Spleen (tissue), 11 donors: ENCODE measurements around the gene MRPL40. TPM values are rescaled to one million over a fixed set of nuclear protein-coding genes. Genes with fewer than 3 reads are reported as not detected.
A peak's percentile ranks its signal among the peaks of the same experiment; 100 is the strongest.

Source experiments
- DNase-seq: peaks from one replicate; pipeline ENCODE4 v3.0.0-alpha.2; 2020
- H3K27ac ChIP-seq, 8 donors: fragments of 200-600 bp; sonication (generic) in 7 of 8; 1 replicate in 4 of 8; 2 replicates in 4 of 8; pipeline versions ENCODE4 v1.5.0 to v1.8.0; 2016 to 2021; ENCODE audit warnings: inconsistent platforms in 4 of 8, mild to moderate bottlenecking in 4 of 8, moderate library complexity in 1 of 8
- H3K27me3 ChIP-seq, 7 donors: fragments of 200-600 bp; sonication (generic) in 6 of 7; replicated peaks in 1 of 7; 1 replicate in 4 of 7; 2 replicates in 3 of 7; pipeline versions ENCODE4 v1.5.0 to v1.8.0; 2016 to 2021; ENCODE audit warnings: inconsistent platforms in 3 of 7, mild to moderate bottlenecking in 1 of 7
- H3K36me3 ChIP-seq, 6 donors: fragments of 200-600 bp; sonication (generic) in 5 of 6; 1 replicate in 4 of 6; 2 replicates in 2 of 6; pipeline versions ENCODE4 v1.5.0 to v1.8.0; 2016 to 2021; ENCODE audit warnings: inconsistent platforms in 2 of 6
- H3K4me1 ChIP-seq, 6 donors: fragments of 200-600 bp; sonication (generic) in 5 of 6; 1 replicate in 3 of 6; 2 replicates in 3 of 6; pipeline versions ENCODE4 v1.5.0 to v1.8.0; 2016 to 2021; ENCODE audit warnings: inconsistent platforms in 3 of 6
- H3K4me3 ChIP-seq, 8 donors: fragments of 200-600 bp; sonication (generic) in 7 of 8; 1 replicate in 4 of 8; 2 replicates in 4 of 8; pipeline versions ENCODE4 v1.5.0 to v1.8.0; 2016 to 2021; ENCODE audit warnings: inconsistent platforms in 4 of 8, mild to moderate bottlenecking in 4 of 8, moderate library complexity in 2 of 8
- H3K9me3 ChIP-seq, 8 donors: fragments of 200-600 bp; sonication (generic) in 7 of 8; 1 replicate in 4 of 8; 2 replicates in 4 of 8; pipeline versions ENCODE4 v1.5.0 to v1.8.0; 2016 to 2021; ENCODE audit warnings: inconsistent platforms in 4 of 8
- CTCF ChIP-seq, 11 experiments: fragments of 200-600 bp in 7 of 11; fragments of 450-650 bp in 4 of 11; sonication (generic) in 4 of 11; IDR thresholded peaks in 8 of 11; conservative IDR thresholded peaks in 3 of 11; 1 replicate in 7 of 11; 2 replicates in 4 of 11; pipeline versions ENCODE4 v1.4.0 to v1.8.0; 2016 to 2021; ENCODE audit warnings: antibody characterized with exemption in 11 of 11, inconsistent platforms in 4 of 11, mild to moderate bottlenecking in 1 of 11
- POLR2A ChIP-seq, 3 donors: fragments of 450-650 bp; IDR thresholded peaks; one replicate each; pipeline ENCODE4 v1.5.1; 2017; ENCODE audit warnings: antibody characterized with exemption in 3 of 3, mild to moderate bottlenecking in 1 of 3
- POLR2AphosphoS5 ChIP-seq, 3 donors: sonication (generic); formaldehyde crosslinking; IDR thresholded peaks; one replicate each; pipeline ENCODE4 v1.5.1; 2017; ENCODE audit warnings: antibody characterized with exemption in 3 of 3
- WGBS, 5 donors: extraction: QIAGEN DNeasy Blood & Tissue Kit in 3 of 5; methylation state at CpG; one replicate each; pipeline versions ENCODE4 v1.1.5 to v1.1.7; 2013 to 2018; 5-methylcytosine and 5-hydroxymethylcytosine counted together
- intact Hi-C: fragments of 100-400 bp; cut with DNase I; formaldehyde crosslinking; loops from one replicate; pipeline ENCODE4 v1.15.0; 2023; ENCODE audit warnings: low total_unique reads
- polyA plus RNA-seq, 3 donors: library from polyadenylated mRNA; stranded (reverse); fragments of 200-250 nt; gene quantifications; one replicate each; pipeline ENCODE4 v1.2.1, GENCODE V29; 2013
- total RNA-seq, 7 donors: library from RNA; depleted of rRNA in 3 of 7; stranded (reverse); fragments of >200 nt in 3 of 7; fragmentation: NEBNext Ultra II Directional in 4 of 7; extraction: Animal tissue kit (Norgen Biotek cat#: 25700) in 4 of 7; gene quantifications; one replicate each; pipeline versions ENCODE4 v1.1.0 to v1.2.1, GENCODE V29; 2016 to 2021
- donor health status: healthy with polysubstance abuse.
- donor health status: DM: no; HTN: no; CAD: no; lungs with moderate emphysema.
- donor health status: DM: no; HTN: no; CAD: no.
- donor health status: Bipolar disorder and iron deficiency.
- donor health status: healthy.
- donor health status: DM: no; HTN: no; CAD: no.
- donor health status: DM: yes; HTN: yes; CAD: no.

Gene MRPL40
- total and polyA plus RNA-seq, 10 donors, result 11.7 to 55.7 (median 21.6) TPM

DNA sequence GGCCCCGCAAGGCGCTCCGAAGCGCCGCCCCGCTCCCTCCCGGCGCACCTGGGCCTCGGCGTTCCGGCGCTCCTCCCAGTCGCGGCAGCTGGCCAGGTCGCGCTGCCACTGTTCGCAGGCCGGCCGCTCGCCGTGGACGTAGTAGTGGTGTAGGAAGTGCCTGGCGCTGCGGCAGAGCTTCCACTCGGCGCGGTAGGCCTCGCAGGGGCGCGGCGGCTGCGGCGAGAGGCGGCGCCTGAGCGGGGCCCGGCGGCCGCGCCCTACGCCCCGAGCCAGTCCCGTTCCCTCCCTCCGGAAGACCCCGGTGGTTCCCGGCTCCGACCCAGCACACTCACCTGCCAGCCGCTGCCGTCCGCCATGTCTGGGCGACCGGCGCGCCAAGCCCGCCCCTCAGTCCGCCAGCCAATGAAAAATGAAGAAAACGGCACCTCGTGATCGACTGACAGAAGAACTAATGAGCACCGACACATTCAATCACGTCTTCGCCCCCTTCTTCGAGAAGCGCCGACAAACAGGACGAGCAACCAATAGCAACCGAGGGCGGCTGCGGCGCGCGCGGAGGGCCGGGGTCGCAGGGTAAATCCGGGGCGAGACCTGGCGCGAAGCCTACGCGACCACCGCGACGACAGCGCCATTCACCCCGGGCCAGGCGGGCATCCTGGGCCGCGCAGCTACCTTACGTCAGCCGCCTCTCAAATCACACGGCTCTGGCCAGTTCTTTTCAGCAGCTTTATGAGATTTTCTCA lies 15.2 kb downstream of the MRPL40 start, which contains the start of gene C22orf39:
Gene C22orf39, minus strand, starts transcription at position 382 of the 746 bp plus-strand sequence. Its CDS starts 23 bp downstream, at position 359.
- Histone ChIP-seq H3K27ac (peak within 1 kb of the TSS; percentile 59 to 98 (median 95)), H3K4me3 (peak within 1 kb of the TSS; percentile 64 to 98 (median 84)), H3K36me3 (peaks cover 0 to 53% (median 26%) of the 10 kb centered on the region in 6 donors), H3K4me1 (peaks cover 15 to 62% (median 41%) of the 10 kb centered on the region in 6 donors), H3K27me3 (no peaks in the 10 kb centered on the region), H3K9me3 (no peaks in the 10 kb centered on the region)
- TF ChIP-seq CTCF (IDR thresholded peaks at IDR 0.05 in 8 of 11, conservative IDR thresholded peaks at IDR 0.05 in 3 of 11) (peak in 4 of 11 experiments; percentile 9 to 21 (median 16)), POLR2AphosphoS5 (IDR thresholded peaks at IDR 0.05) (peak; percentile 96 to 97 (median 96)), POLR2A (IDR thresholded peaks at IDR 0.05) (peak in 1 of 3 donors; percentile 61)
- WGBS, 5 donors, result 0 to 1% (median 0%) methylated on average over 30 to 92 of the region's 92 CpGs
- DNase-seq, result peak; percentile 95
- intact Hi-C loops, result loop anchor here (10.0 kb wide), 1 partner anchor 153 kb away; the partner anchor contains the start of gene CLTCL1

DNA sequence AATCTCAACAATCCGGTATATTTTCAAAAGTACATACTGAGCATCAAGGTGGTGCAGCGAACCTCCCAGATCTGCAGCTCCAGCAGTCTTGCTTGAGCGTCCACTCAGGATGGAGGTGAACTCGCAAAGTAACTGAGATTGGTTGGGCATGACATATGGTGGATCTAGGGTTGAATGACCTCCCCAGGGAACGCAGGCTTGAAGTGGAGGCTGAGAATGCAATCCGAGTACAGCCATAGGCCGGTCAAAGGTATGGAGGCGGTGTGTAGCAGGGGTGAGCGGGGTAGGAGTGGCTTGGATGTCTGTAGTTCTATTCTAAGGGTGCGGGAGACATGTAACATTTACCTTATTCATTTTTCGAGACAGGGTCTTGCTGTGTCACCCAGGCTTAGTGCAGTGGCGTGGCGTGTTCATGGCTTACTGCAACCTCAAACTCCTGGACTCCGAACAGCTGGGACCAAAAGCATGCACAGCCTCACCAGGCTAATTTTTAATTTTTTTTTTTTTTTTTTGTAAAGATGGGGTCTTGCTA lies 15.8 kb downstream of the MRPL40 start:
- intact Hi-C loops, result loop anchor here (10.0 kb wide), 1 partner anchor 153 kb away; the partner anchor contains the start of gene CLTCL1
- H3K27ac ChIP-seq, result peak overlapping the region; percentile 59 to 98 (median 95)
- peaks cover 15 to 56% (median 40%) of the 10 kb centered on the region in 6 donors for H3K4me1 ChIP-seq
- no peaks in the 10 kb centered on the region for H3K27me3 ChIP-seq
- 14 to 17% (median 15%) methylated on average over 14 of the region's 14 CpGs for WGBS, 5 donors
- H3K9me3 ChIP-seq, result no peaks in the 10 kb centered on the region
- no peak for TF ChIP-seq CTCF (IDR thresholded peaks at IDR 0.05 in 8 of 11, conservative IDR thresholded peaks at IDR 0.05 in 3 of 11)
- TF ChIP-seq POLR2A (IDR thresholded peaks at IDR 0.05), result no peak
- peak in 1 of 3 donors; percentile 3 for TF ChIP-seq POLR2AphosphoS5 (IDR thresholded peaks at IDR 0.05)
- H3K36me3 ChIP-seq, result peaks cover 0 to 53% (median 32%) of the 10 kb centered on the region in 6 donors
- H3K4me3 ChIP-seq, result peak overlapping the region; percentile 64 to 98 (median 84)
- DNase-seq, result no peak

GRCh38 chr22:19448739-19449421 lies 16.5 kb downstream of the MRPL40 start:
- no peak for TF ChIP-seq POLR2AphosphoS5 (IDR thresholded peaks at IDR 0.05)
- no peak for TF ChIP-seq POLR2A (IDR thresholded peaks at IDR 0.05)
- no peak for TF ChIP-seq CTCF (IDR thresholded peaks at IDR 0.05 in 8 of 11, conservative IDR thresholded peaks at IDR 0.05 in 3 of 11)
- Histone ChIP-seq H3K36me3 (peaks cover 0 to 53% (median 33%) of the 10 kb centered on the region in 6 donors), H3K27ac (peak overlapping the region in 4 of 8 donors; percentile 96 to 98 (median 97)), H3K4me1 (peaks cover 15 to 49% (median 37%) of the 10 kb centered on the region in 6 donors), H3K4me3 (peak overlapping the region in 2 of 8 donors; percentile 84 to 98), H3K9me3 (no peaks in the 10 kb centered on the region), H3K27me3 (no peaks in the 10 kb centered on the region)
- WGBS, 5 donors, result 81 to 86% (median 85%) methylated on average over 4 to 5 of the region's 5 CpGs
- intact Hi-C loops, result loop anchor here (10.0 kb wide), 1 partner anchor 154 kb away; the partner anchor contains the start of gene CLTCL1
- no peak for DNase-seq
